GM12878 (cell line): Measurements from ENCODE around the gene UBE2O. TPM values are rescaled to one million over a fixed set of nuclear protein-coding genes. Genes with fewer than 3 reads are reported as not detected.
A peak's percentile ranks its signal among the peaks of the same experiment; 100 is the strongest.

ENCODE experiments used
- ATAC-seq: fragments of 200-7000 bp; cut with Tn5 transposase; 3 replicates; pipeline ENCODE4 v1.9.1; 2020; ENCODE audit warnings: mild to moderate bottlenecking, moderate library complexity
- BruUV-seq: library from RNA; stranded (reverse); fragments of 400-500 nt; replicated peaks from 2 replicates; lab custom pipeline; 2021; lab: Mats Ljungman, UMichigan
- CTCF ChIA-PET: fragments of 300-600 bp; sonication (Branson Sonifier 250); formaldehyde crosslinking; extraction: SDS; loops from one replicate; lab custom pipeline; 2021; ENCODE audit warnings: inconsistent platforms; lab: Yijun Ruan, JAX
- POLR2A ChIA-PET: fragments of 350-600 bp; formaldehyde crosslinking; extraction: SDS; loops from one replicate; lab custom pipeline; 2021; ENCODE audit warnings: inconsistent platforms; lab: Charles Lee
- RAD21 ChIA-PET: fragments of 300-600 bp; sonication (Branson Sonifier 250); formaldehyde crosslinking; loops from one replicate; lab custom pipeline; 2023; ENCODE audit warnings: antibody characterized with exemption; ENCODE audit not compliant: unreplicated experiment; lab: Charles Lee
- SMC1A ChIA-PET: fragments of 300-600 bp; sonication (Branson Sonifier 250); formaldehyde crosslinking; loops from one replicate; lab custom pipeline; 2023; ENCODE audit not compliant: unreplicated experiment, uncharacterized antibody; lab: Charles Lee
- DNase-seq: peaks from one replicate; pipeline ENCODE4 v3.0.0-alpha.2; 2011; ENCODE audit warnings: low read depth, low spot score
- FAIRE-seq: peaks from 3 replicates; lab custom pipeline; 2011; peaks lifted over from hg19 to GRCh38; lab: Jason Lieb, UNC
- H2AFZ ChIP-seq: 2 replicates; pipeline ENCODE4 v1.6.0; 2011; ENCODE audit warnings: low read depth, low read length, control low read depth; ENCODE audit not compliant: control insufficient read depth
- H3K27ac ChIP-seq: 2 replicates; pipeline ENCODE4 v1.5.1; 2011; ENCODE audit warnings: control low read depth; ENCODE audit not compliant: control insufficient read depth, insufficient read depth
- H3K27me3 ChIP-seq, 2 experiments: replicated peaks in 1 of 2; 2 replicates each; pipeline versions ENCODE4 v1.6.0 to v1.6.1; 2011; ENCODE audit warnings: low read length in 1 of 2; ENCODE audit not compliant: control insufficient read depth in 2 of 2, insufficient read depth in 2 of 2
- H3K36me3 ChIP-seq, 2 experiments: 2 replicates each; pipeline ENCODE4 v1.5.1; 2011; ENCODE audit warnings: low read length in 1 of 2; ENCODE audit not compliant: control insufficient read depth in 2 of 2, insufficient read depth in 2 of 2
- H3K4me1 ChIP-seq: 2 replicates; pipeline ENCODE4 v1.6.1; 2011; ENCODE audit warnings: mild to moderate bottlenecking, low read length, moderate library complexity, mixed read lengths; ENCODE audit not compliant: control insufficient read depth, insufficient read depth
- H3K4me2 ChIP-seq: 2 replicates; pipeline ENCODE4 v1.6.0; 2011; ENCODE audit warnings: control low read depth; ENCODE audit not compliant: control insufficient read depth, insufficient read depth
- H3K4me3 ChIP-seq: fragments of 200-600 bp; sonication (generic); 2 replicates; pipeline ENCODE4 v1.5.1; 2016
- H3K79me2 ChIP-seq: 2 replicates; pipeline ENCODE4 v1.6.0; 2011; ENCODE audit warnings: low read length; ENCODE audit not compliant: control insufficient read depth, insufficient read depth
- H3K9ac ChIP-seq: 2 replicates; pipeline ENCODE4 v1.8.0; 2011; ENCODE audit warnings: low read length, control low read depth, mixed read lengths; ENCODE audit not compliant: control insufficient read depth, insufficient read depth
- H3K9me3 ChIP-seq: replicated peaks from 3 replicates; pipeline ENCODE4 v1.5.1; 2011; ENCODE audit warnings: mild to moderate bottlenecking, low read length; ENCODE audit not compliant: control insufficient read depth, insufficient read depth
- H4K20me1 ChIP-seq: 2 replicates; pipeline ENCODE4 v1.6.0; 2011; ENCODE audit not compliant: control insufficient read depth, insufficient read depth
- MEF2A ChIP-seq: IDR thresholded peaks from 2 replicates; pipeline ENCODE4 v1.6.1; 2011; ENCODE audit warnings: low read depth, mild to moderate bottlenecking, low read length, moderate library complexity; ENCODE audit not compliant: insufficient read depth
- NFYB ChIP-seq: IDR thresholded peaks from 2 replicates; pipeline ENCODE4 v1.6.1; 2011; ENCODE audit warnings: low read depth, mild to moderate bottlenecking, low read length, improper control_type of control experiment, moderate library complexity; ENCODE audit not compliant: insufficient read depth
- NR2C1 ChIP-seq: fragments of 450-650 bp; IDR thresholded peaks from 2 replicates; pipeline ENCODE4 v1.6.1; 2017; ENCODE audit warnings: antibody characterized with exemption, mild to moderate bottlenecking, moderate library complexity
- SUPT20H ChIP-seq: IDR thresholded peaks from 2 replicates; pipeline ENCODE4 v1.6.1; 2011; ENCODE audit warnings: low read depth, mild to moderate bottlenecking, low read length, moderate library complexity, borderline replicate concordance; ENCODE audit not compliant: control insufficient read depth
- SUZ12 ChIP-seq: fragments of 200-600 bp; sonication (generic); IDR thresholded peaks from one replicate; pipeline ENCODE4 v1.6.1; 2018; ENCODE audit warnings: antibody characterized with exemption, mild to moderate bottlenecking; ENCODE audit not compliant: unreplicated experiment
- WGBS: methylation state at CpG from one replicate; pipeline ENCODE4 v1.1.6; 2016; ENCODE audit warnings: low lambda C conversion rate; ENCODE audit not compliant: insufficient replicate concordance, insufficient coverage; ENCODE audit errors: missing lambda C conversion rate; 5-methylcytosine and 5-hydroxymethylcytosine counted together
- in situ Hi-C: fragments of 300-500 bp; cut with MboI; formaldehyde crosslinking; loops from 9 replicates; pipeline ENCODE4 v1.14.3; 2018; ENCODE audit warnings: mixed read lengths
- intact Hi-C: fragments of 100-400 bp; cut with micrococcal nuclease; formaldehyde crosslinking; loops from one replicate; pipeline ENCODE4 v1.14.2; 2022; ENCODE audit not compliant: unreplicated experiment
- polyA plus RNA-seq, 11 experiments: library from polyadenylated mRNA; depleted of rRNA in 4 of 11; unstranded in 6 of 11; stranded (reverse) in 5 of 11; fragments of >200 nt; fragmentation: Nextera tagmentation in 4 of 11; fragmentation: Illumina TruSeq in 1 of 11; extraction: Ambion mirVana in 4 of 11; extraction: Trizol in 1 of 11; gene quantifications; 1 replicate in 1 of 11; 2 replicates in 10 of 11; pipeline versions ENCODE4 v1.2.1 to v1.2.3, GENCODE V29; 2011 to 2016; ENCODE audit warnings: inconsistent platforms in 2 of 11, missing spikeins in 2 of 11, low read depth in 1 of 11
- total RNA-seq, 4 experiments: library from RNA; depleted of rRNA in 3 of 4; stranded (reverse); fragments of >200 nt in 3 of 4; fragmentation: Illumina TruSeq in 1 of 4; extraction: Trizol in 1 of 4; gene quantifications; 2 replicates each; pipeline versions ENCODE4 v1.2.1 to v1.2.3, GENCODE V29; 2013 to 2021
- TF ChIP-seq, protein P1 (sequence below): fragments of 150-350 bp; IDR thresholded peaks from 2 replicates; pipeline ENCODE4 v1.6.1; 2016; ENCODE audit warnings: low read depth, low read length

UBE2O gene
- total and polyA plus RNA-seq, 10 of the 15 experiments (the other 5 are each of a cell fraction or from before 2014, with no cell fraction given), result 2.1 to 39.0 (median 14.1) TPM

DNA sequence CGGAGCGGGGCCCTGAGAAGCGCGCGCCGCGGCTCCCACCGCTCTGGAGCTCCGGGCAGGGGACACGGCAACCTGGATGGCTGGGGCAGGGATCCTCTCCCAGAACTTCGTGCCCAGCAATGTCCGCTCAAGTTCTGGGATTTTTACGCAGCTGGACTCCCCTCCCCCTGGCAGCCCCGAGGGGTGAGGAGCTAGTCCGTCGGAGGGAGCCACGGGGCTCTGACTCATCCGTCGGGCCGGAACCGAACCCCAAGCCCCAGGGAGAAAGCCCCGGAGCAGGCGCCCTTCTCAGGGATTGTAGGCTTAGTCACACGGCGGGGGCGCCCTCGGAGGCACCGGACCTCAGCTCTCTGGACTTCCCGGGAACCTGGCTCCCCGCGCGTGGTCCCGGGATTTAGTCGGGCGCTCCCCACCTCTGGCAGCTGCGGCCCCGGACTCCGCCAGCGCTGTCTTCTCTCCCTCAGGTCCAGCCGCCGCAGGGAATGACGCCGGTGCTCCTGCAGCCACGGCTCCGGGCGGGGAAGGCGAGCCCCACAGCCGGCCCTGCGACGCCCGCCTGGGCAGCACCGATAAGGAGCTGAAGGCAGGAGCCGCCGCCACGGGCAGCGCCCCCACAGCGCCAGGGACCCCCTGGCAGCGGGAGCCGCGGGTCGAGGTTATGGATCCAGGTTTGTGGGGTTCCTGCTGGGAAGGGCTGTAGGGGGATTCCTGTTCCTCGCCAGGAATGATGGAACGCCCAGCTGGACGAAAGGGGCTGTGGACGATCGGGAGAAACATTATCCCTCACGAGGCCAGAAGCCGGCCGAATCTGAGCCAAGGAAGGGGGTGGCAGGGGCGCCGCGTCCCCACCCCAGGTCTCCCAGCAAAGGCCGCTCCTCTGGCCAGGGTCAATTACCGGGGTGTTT, 67.7 kb downstream of the UBE2O start:
- ATAC-seq, result peak; percentile 9; the same call in 2 of the 3 replicates
- Histone ChIP-seq H3K9me3 (no peaks in the 10 kb centered on the region), H2AFZ (peak overlapping the region; percentile 84), H3K9ac (no peak overlapping the region; the same call in 1 of the 2 replicates), H3K4me3 (peak overlapping the region; percentile 75; the same call in 1 of the 2 replicates), H3K27me3 (peaks cover 2 to 6% of the 10 kb centered on the region in 2 experiments; a peak in 2 of 4 replicates), H3K4me1 (peaks cover 24% of the 10 kb centered on the region), H3K36me3 (peaks cover 0 to under 1% of the 10 kb centered on the region in 2 experiments; a peak in 1 of 4 replicates), H3K27ac (no peak overlapping the region), H4K20me1 (no peaks in the 10 kb centered on the region), H3K79me2 (no peaks in the 10 kb centered on the region), H3K4me2 (peak overlapping the region; percentile 99)
- ChIA-PET RAD21 (interaction anchor here (0.6 to 2.5 kb wide), 6 partner anchors 12 to 128 kb away, joined by 3 to 9 read pairs (median 4); partner anchors contain the start of gene PRPSAP1), POLR2A (interaction anchor here (0.6 to 2.2 kb wide), 3 partner anchors 32 to 723 kb away, joined by 4 to 9 read pairs (median 7); partner anchors contain the start of gene PRPSAP1), SMC1A (interaction anchor here (0.7 to 2.2 kb wide), 6 partner anchors 13 to 86 kb away, joined by 3 to 10 read pairs (median 4); partner anchors contain the start of gene PRPSAP1), CTCF (interaction anchor here (0.7 to 4.2 kb wide), 30 partner anchors 9 to 371 kb away, joined by 3 to 46 read pairs (median 4); partner anchors contain the start of gene PRPSAP1)
- in situ Hi-C loops (no loop called here), intact Hi-C loops (loop anchor here (2.0 to 10.0 kb wide), 2 partner anchors 32 to 260 kb away; partner anchors contain the start of gene PRPSAP1)
- no TSS peak for BruUV-seq
- no peak for TF ChIP-seq MEF2A
- TF ChIP-seq NR2C1, result no peak
- TF ChIP-seq SUPT20H, result no peak
- peak; percentile 51 for TF ChIP-seq SUZ12
- TF ChIP-seq, protein P1, sequence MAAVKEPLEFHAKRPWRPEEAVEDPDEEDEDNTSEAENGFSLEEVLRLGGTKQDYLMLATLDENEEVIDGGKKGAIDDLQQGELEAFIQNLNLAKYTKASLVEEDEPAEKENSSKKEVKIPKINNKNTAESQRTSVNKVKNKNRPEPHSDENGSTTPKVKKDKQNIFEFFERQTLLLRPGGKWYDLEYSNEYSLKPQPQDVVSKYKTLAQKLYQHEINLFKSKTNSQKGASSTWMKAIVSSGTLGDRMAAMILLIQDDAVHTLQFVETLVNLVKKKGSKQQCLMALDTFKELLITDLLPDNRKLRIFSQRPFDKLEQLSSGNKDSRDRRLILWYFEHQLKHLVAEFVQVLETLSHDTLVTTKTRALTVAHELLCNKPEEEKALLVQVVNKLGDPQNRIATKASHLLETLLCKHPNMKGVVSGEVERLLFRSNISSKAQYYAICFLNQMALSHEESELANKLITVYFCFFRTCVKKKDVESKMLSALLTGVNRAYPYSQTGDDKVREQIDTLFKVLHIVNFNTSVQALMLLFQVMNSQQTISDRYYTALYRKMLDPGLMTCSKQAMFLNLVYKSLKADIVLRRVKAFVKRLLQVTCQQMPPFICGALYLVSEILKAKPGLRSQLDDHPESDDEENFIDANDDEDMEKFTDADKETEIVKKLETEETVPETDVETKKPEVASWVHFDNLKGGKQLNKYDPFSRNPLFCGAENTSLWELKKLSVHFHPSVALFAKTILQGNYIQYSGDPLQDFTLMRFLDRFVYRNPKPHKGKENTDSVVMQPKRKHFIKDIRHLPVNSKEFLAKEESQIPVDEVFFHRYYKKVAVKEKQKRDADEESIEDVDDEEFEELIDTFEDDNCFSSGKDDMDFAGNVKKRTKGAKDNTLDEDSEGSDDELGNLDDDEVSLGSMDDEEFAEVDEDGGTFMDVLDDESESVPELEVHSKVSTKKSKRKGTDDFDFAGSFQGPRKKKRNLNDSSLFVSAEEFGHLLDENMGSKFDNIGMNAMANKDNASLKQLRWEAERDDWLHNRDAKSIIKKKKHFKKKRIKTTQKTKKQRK, result no peak
- no peak for TF ChIP-seq NFYB
- peak; percentile 31 for FAIRE-seq
- no peak for DNase-seq
- whole genome bisulfite sequencing, result 10% methylated on average over 66 of the region's 74 CpGs
